Measurements from ENCODE around the gene WNT3.

DNA sequence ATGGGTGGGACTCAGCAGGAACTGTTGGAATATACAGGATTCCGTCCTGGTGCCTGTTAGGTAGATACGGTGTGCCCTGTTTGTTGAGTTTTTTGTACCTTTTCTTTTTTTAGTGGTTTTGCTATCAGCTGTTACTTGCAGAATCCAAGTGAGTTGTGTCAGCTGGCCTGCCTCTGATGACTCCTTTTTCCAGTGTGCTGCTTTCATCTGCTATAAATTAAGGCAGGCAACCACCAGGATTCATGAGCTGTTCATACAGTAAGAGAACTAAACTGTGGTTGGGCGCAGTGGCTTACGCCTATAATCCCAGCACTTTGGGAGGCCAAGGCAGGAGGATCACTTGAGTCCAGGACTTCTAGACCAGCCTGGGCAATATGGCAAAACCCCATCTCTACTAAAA is 79.9 kb downstream of the WNT3 start:
- TF ChIP-seq EZH2phosphoT487 (IDR thresholded peaks at IDR 0.05; ENCODE audit: insufficient read depth, low read depth) (no peak), EZH2 (IDR thresholded peaks at IDR 0.05; ENCODE audit: insufficient read depth, poor library complexity, severe bottlenecking) (no peak)
